K562 (cell line): ENCODE data around the gene ATF3. TPM values are rescaled to one million over a fixed set of nuclear protein-coding genes. Genes with fewer than 3 reads are reported as not detected.

Experiments
- CBX2 ChIP-seq: fragments of 200-600 bp; sonication (generic); IDR thresholded peaks from one replicate; pipeline ENCODE4 v1.6.1; 2012; ENCODE audit warnings: mild to moderate bottlenecking, low read length, inconsistent platforms; ENCODE audit not compliant: insufficient read depth, poor library complexity, severe bottlenecking
- CBX8 ChIP-seq: fragments of 200-600 bp; sonication (generic); IDR thresholded peaks from 2 replicates; pipeline ENCODE4 v1.6.1; 2012; ENCODE audit warnings: borderline replicate concordance, mixed run types, low read depth, mild to moderate bottlenecking, moderate library complexity, mixed read lengths, low read length, control low read depth, inconsistent platforms; ENCODE audit not compliant: poor library complexity, severe bottlenecking; ENCODE audit errors: extremely low read depth
- CSDE1 ChIP-seq, 2 experiments: fragments of 450-650 bp; IDR thresholded peaks; 2 replicates each; pipeline ENCODE4 v1.6.1; 2016; ENCODE audit warnings: mild to moderate bottlenecking in 1 of 2
- E2F6 ChIP-seq, 2 experiments: IDR thresholded peaks; 2 replicates each; pipeline ENCODE4 v1.6.1; 2011; ENCODE audit warnings: borderline replicate concordance in 1 of 2, control low read depth in 1 of 2, low read depth in 1 of 2, low read length in 1 of 2, mild to moderate bottlenecking in 1 of 2, mixed read lengths in 1 of 2, moderate library complexity in 1 of 2; ENCODE audit not compliant: insufficient read depth in 1 of 2, insufficient read length in 1 of 2, poor library complexity in 1 of 2, severe bottlenecking in 1 of 2; ENCODE audit errors: extremely low read depth in 1 of 2
- EZH2 ChIP-seq: IDR thresholded peaks from 2 replicates; pipeline ENCODE4 v1.6.1; 2012; ENCODE audit warnings: low read depth, mild to moderate bottlenecking, inconsistent platforms, low read length, borderline replicate concordance
- FOXK1 ChIP-seq: sonication (generic); formaldehyde crosslinking; IDR thresholded peaks from 2 replicates; pipeline ENCODE4 v1.8.0; 2022; ENCODE audit warnings: missing genetic modification reagents, mild to moderate bottlenecking, borderline replicate concordance
- GABPA ChIP-seq: fragments of 200-800 bp; sonication (Bioruptor generic); conservative IDR thresholded peaks from 2 replicates; pipeline ENCODE4 v1.6.1; 2016; ENCODE audit warnings: low read depth, missing genetic modification characterization, missing compliant biosample characterization
- ID3 ChIP-seq, 2 experiments: fragments of 250-450 bp in 1 of 2; fragments of 450-650 bp in 1 of 2; sonication (Bioruptor Pico) in 1 of 2; IDR thresholded peaks; 2 replicates each; pipeline versions ENCODE4 v1.6.1 to v1.8.0; 2016 to 2021; ENCODE audit warnings: mild to moderate bottlenecking in 2 of 2, moderate library complexity in 2 of 2, missing compliant biosample characterization in 1 of 2, missing genetic modification characterization in 1 of 2
- KDM2B ChIP-seq: fragments of 250-450 bp; sonication (Bioruptor Pico); IDR thresholded peaks from 2 replicates; pipeline ENCODE4 v1.8.0; 2021; ENCODE audit warnings: mild to moderate bottlenecking, moderate library complexity
- PHF8 ChIP-seq: fragments of 200-600 bp; sonication (generic); IDR thresholded peaks from 2 replicates; pipeline ENCODE4 v1.6.1; 2012; ENCODE audit warnings: mixed run types, mild to moderate bottlenecking, inconsistent platforms, low read length, moderate library complexity, borderline replicate concordance
- RBM14 ChIP-seq: fragments of 200-400 bp; formaldehyde crosslinking; IDR thresholded peaks from 2 replicates; pipeline ENCODE4 v1.6.1; 2018; ENCODE audit warnings: low read depth, mild to moderate bottlenecking, low read length, moderate library complexity, borderline replicate concordance; ENCODE audit not compliant: insufficient read depth
- SAFB ChIP-seq: fragments of 200-400 bp; formaldehyde crosslinking; IDR thresholded peaks from 2 replicates; pipeline ENCODE4 v1.6.1; 2017; ENCODE audit warnings: low read depth, low read length, borderline replicate concordance
- ZC3H4 ChIP-seq: sonication (generic); formaldehyde crosslinking; IDR thresholded peaks from 2 replicates; pipeline ENCODE4 v1.9.0; 2021; ENCODE audit warnings: missing genetic modification reagents, borderline replicate concordance
- ZNF146 ChIP-seq: IDR thresholded peaks from one replicate; pipeline ENCODE4 v1.6.1; 2018; ENCODE audit warnings: missing compliant biosample characterization; ENCODE audit not compliant: unreplicated experiment
- ZNF24 ChIP-seq: fragments of 450-650 bp; IDR thresholded peaks from 2 replicates; pipeline ENCODE4 v1.6.1; 2016
- polyA plus RNA-seq, 8 experiments: library from polyadenylated mRNA; depleted of rRNA in 4 of 8; stranded (reverse) in 5 of 8; unstranded in 3 of 8; fragments of >200 nt; fragmentation: Nextera tagmentation in 2 of 8; fragmentation: Illumina TruSeq in 1 of 8; extraction: Ambion mirVana in 2 of 8; extraction: Trizol in 1 of 8; gene quantifications; 2 replicates each; pipeline versions ENCODE4 v1.2.1 to v1.2.3, GENCODE V29; 2011 to 2014; ENCODE audit warnings: inconsistent platforms in 1 of 8, missing spikeins in 1 of 8
- total RNA-seq, 7 experiments: library from RNA; depleted of rRNA in 6 of 7; stranded (reverse); fragments of >200 nt in 6 of 7; fragmentation: Illumina TruSeq in 2 of 7; extraction: Trizol in 2 of 7; gene quantifications; 2 replicates each; pipeline versions ENCODE4 v1.2.1 to v1.2.3, GENCODE V29; 2011 to 2021; ENCODE audit warnings: low replicate concordance in 1 of 7
- TF ChIP-seq, protein P1 (sequence below): sonication (generic); formaldehyde crosslinking; IDR thresholded peaks from 2 replicates; pipeline ENCODE4 v1.8.0; 2022; ENCODE audit warnings: missing genetic modification reagents, mild to moderate bottlenecking, moderate library complexity, borderline replicate concordance
- TF ChIP-seq, protein P2 (sequence below): sonication (generic); formaldehyde crosslinking; IDR thresholded peaks from 2 replicates; pipeline ENCODE4 v1.8.1; 2023; ENCODE audit warnings: missing genetic modification reagents, mild to moderate bottlenecking, borderline replicate concordance

ATF3 gene
- total and polyA plus RNA-seq, 9 of the 15 experiments (the other 6 are each of a cell fraction or from before 2014, with no cell fraction given): 3.5 to 28.2 (median 19.8) TPM

GRCh38 chr1:212607206-212607912 is 1.2 kb upstream of the ATF3 start (continued):
- 0 out of 2 replicates have a peak, but pooled peaks have one; percentile 0 for TF ChIP-seq PHF8
- TF ChIP-seq, protein P1, sequence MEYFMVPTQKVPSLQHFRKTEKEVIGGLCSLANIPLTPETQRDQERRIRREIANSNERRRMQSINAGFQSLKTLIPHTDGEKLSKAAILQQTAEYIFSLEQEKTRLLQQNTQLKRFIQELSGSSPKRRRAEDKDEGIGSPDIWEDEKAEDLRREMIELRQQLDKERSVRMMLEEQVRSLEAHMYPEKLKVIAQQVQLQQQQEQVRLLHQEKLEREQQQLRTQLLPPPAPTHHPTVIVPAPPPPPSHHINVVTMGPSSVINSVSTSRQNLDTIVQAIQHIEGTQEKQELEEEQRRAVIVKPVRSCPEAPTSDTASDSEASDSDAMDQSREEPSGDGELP (CRISPR knock-in tag): 0 out of 2 replicates have a peak, but pooled peaks have one; percentile 1
- TF ChIP-seq SAFB: no peak
- peak; percentile 4 for TF ChIP-seq ZNF146 (CRISPR knock-in tag)
- peak; percentile 99 for TF ChIP-seq CBX8
- TF ChIP-seq ZNF24: no peak
- peak in 1 of 2 experiments; percentile 72 for TF ChIP-seq E2F6 (IDR thresholded peaks at IDR 0.05; ENCODE audit: borderline replicate concordance in 1 of 2, extremely low read depth in 1 of 2, insufficient read depth in 1 of 2, insufficient read length in 1 of 2, low read depth in 1 of 2, low read length in 1 of 2, poor library complexity in 1 of 2, severe bottlenecking in 1 of 2)
- TF ChIP-seq ZC3H4 (CRISPR knock-in tag): 0 out of 2 replicates have a peak, but pooled peaks have one; percentile 2
- peak; percentile 35; the same call in 1 of the 2 replicates for TF ChIP-seq KDM2B (CRISPR knock-in tag)
- no peak for TF ChIP-seq CSDE1 (IDR thresholded peaks at IDR 0.05)
- TF ChIP-seq, protein P2, sequence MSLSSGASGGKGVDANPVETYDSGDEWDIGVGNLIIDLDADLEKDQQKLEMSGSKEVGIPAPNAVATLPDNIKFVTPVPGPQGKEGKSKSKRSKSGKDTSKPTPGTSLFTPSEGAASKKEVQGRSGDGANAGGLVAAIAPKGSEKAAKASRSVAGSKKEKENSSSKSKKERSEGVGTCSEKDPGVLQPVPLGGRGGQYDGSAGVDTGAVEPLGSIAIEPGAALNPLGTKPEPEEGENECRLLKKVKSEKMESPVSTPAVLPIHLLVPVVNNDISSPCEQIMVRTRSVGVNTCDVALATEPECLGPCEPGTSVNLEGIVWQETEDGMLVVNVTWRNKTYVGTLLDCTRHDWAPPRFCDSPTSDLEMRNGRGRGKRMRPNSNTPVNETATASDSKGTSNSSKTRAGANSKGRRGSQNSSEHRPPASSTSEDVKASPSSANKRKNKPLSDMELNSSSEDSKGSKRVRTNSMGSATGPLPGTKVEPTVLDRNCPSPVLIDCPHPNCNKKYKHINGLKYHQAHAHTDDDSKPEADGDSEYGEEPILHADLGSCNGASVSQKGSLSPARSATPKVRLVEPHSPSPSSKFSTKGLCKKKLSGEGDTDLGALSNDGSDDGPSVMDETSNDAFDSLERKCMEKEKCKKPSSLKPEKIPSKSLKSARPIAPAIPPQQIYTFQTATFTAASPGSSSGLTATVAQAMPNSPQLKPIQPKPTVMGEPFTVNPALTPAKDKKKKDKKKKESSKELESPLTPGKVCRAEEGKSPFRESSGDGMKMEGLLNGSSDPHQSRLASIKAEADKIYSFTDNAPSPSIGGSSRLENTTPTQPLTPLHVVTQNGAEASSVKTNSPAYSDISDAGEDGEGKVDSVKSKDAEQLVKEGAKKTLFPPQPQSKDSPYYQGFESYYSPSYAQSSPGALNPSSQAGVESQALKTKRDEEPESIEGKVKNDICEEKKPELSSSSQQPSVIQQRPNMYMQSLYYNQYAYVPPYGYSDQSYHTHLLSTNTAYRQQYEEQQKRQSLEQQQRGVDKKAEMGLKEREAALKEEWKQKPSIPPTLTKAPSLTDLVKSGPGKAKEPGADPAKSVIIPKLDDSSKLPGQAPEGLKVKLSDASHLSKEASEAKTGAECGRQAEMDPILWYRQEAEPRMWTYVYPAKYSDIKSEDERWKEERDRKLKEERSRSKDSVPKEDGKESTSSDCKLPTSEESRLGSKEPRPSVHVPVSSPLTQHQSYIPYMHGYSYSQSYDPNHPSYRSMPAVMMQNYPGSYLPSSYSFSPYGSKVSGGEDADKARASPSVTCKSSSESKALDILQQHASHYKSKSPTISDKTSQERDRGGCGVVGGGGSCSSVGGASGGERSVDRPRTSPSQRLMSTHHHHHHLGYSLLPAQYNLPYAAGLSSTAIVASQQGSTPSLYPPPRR (CRISPR knock-in tag): no peak
- TF ChIP-seq RBM14: no peak
- peak; percentile 98 for TF ChIP-seq CBX2
- TF ChIP-seq ID3 (CRISPR knock-in tag; IDR thresholded peaks at IDR 0.05): no peak
- TF ChIP-seq ID3 (tag; IDR thresholded peaks at IDR 0.05): 0 out of 2 replicates have a peak, but pooled peaks have one; percentile 30
- 0 out of 2 replicates have a peak, but pooled peaks have one; percentile 5 for TF ChIP-seq GABPA
- TF ChIP-seq FOXK1 (CRISPR knock-in tag): 0 out of 2 replicates have a peak, but pooled peaks have one; percentile 25
- peak; percentile 81 for TF ChIP-seq EZH2
